Peyer's patch (tissue), 4 donors: ENCODE results near the gene BICC1.

Source experiments
- CTCF ChIP-seq, 6 experiments: fragments of 450-650 bp in 4 of 6; fragments of 200-600 bp in 2 of 6; sonication (generic) in 1 of 6; IDR thresholded peaks; one replicate each; pipeline ENCODE4 v1.5.1; 2017 to 2019; ENCODE audit warnings: antibody characterized with exemption in 6 of 6, mild to moderate bottlenecking in 3 of 6, moderate library complexity in 1 of 6
- POLR2A ChIP-seq, 2 donors: fragments of 450-650 bp; IDR thresholded peaks; one replicate each; pipeline ENCODE4 v1.5.1; 2017; ENCODE audit warnings: antibody characterized with exemption in 2 of 2, mild to moderate bottlenecking in 2 of 2, moderate library complexity in 2 of 2

GRCh38 chr10:58473976-58474375, 38.7 kb upstream of the BICC1 start:
- TF ChIP-seq CTCF (IDR thresholded peaks at IDR 0.05) (no peak), POLR2A (IDR thresholded peaks at IDR 0.05) (no peak)
